HEK293 (cell line): ENCODE measurements around the gene CDH24.
A peak's percentile ranks its signal among the peaks of the same experiment; 100 is the strongest.

Experiments used
- ATF2 ChIP-seq: fragments of 450-650 bp; formaldehyde crosslinking; IDR thresholded peaks from 2 replicates; pipeline ENCODE4 v1.5.1; 2016; ENCODE audit warnings: missing biosample characterization, missing genetic modification characterization, low read depth
- BCL11A ChIP-seq: fragments of 450-650 bp; formaldehyde crosslinking; IDR thresholded peaks from 2 replicates; pipeline ENCODE4 v1.5.1; 2016; ENCODE audit warnings: low read depth, missing biosample characterization, missing genetic modification characterization
- CTCF ChIP-seq: fragments of 450-650 bp; formaldehyde crosslinking; IDR thresholded peaks from 2 replicates; pipeline ENCODE4 v1.5.1; 2016; ENCODE audit warnings: missing biosample characterization, missing genetic modification characterization
- SP7 ChIP-seq: fragments of 450-650 bp; formaldehyde crosslinking; IDR thresholded peaks from 2 replicates; pipeline ENCODE4 v1.5.1; 2016; ENCODE audit warnings: missing biosample characterization, missing genetic modification characterization
- YY1 ChIP-seq: fragments of 450-650 bp; formaldehyde crosslinking; IDR thresholded peaks from 2 replicates; pipeline ENCODE4 v1.5.1; 2018; ENCODE audit warnings: missing biosample characterization, missing genetic modification characterization
- ZBTB11 ChIP-seq: fragments of 450-650 bp; formaldehyde crosslinking; conservative IDR thresholded peaks from 2 replicates; pipeline ENCODE4 v1.5.1; 2016; ENCODE audit warnings: low read depth, missing biosample characterization, missing genetic modification characterization
- ZNF146 ChIP-seq: fragments of 450-650 bp; formaldehyde crosslinking; IDR thresholded peaks from 2 replicates; pipeline ENCODE4 v1.5.1; 2016; ENCODE audit warnings: missing biosample characterization, missing genetic modification characterization
- ZNF37A ChIP-seq: fragments of 450-650 bp; IDR thresholded peaks from 2 replicates; pipeline ENCODE4 v1.5.1; 2018; ENCODE audit warnings: missing biosample characterization, missing genetic modification characterization
- ZNF560 ChIP-seq: fragments of 450-650 bp; formaldehyde crosslinking; IDR thresholded peaks from 2 replicates; pipeline ENCODE4 v1.5.1; 2017; ENCODE audit warnings: missing biosample characterization, missing genetic modification characterization, borderline replicate concordance

GRCh38 chr14:23057757-23058653 is 685 bp upstream of the CDH24 start:
- TF ChIP-seq SP7 (tag by site-specific recombination) (peak; percentile 86), ZNF560 (tag by site-specific recombination) (no peak), ZNF146 (tag by site-specific recombination) (no peak), ZNF37A (no peak), ZBTB11 (tag by site-specific recombination) (peak; percentile 34; the same call in 1 of the 2 replicates), CTCF (tag by site-specific recombination) (peak; percentile 96), YY1 (no peak), BCL11A (tag by site-specific recombination) (no peak), ATF2 (no peak)
